ENCODE data around the gene METTL24. TPM values are rescaled to one million over a fixed set of nuclear protein-coding genes. Genes with fewer than 3 reads are reported as not detected.
"Not testable (repeated sequence)": the region's sequence is repeated elsewhere in the genome, so short reads cannot be mapped to it uniquely, and the experiment has no call there.

The METTL24 gene
- total RNA-seq, 1 donor from 2014 or later, result 2.0 TPM

DNA sequence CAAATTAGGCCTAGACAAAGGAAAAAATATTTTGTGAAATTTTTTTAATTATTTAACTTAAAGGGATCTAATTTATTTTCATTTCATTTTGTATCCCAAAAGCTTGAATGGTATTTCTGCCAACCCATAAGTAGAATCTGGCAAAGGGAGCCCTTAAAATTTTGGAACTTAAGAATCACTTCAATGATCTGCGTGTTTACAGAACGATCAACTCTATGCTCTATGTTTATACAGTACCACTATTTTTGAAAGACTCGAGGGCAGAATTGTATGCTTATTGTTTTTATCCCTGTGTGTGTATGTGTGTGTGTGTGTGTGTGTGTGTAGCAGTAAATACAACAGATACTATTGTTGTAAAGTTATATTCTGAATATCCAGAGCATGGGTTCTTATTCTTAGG is 39.2 kb downstream of the METTL24 start:
- FAIRE-seq (no peak), DNase-seq (ENCODE audit: low spot score in 2 of 2) (no peak)

DNA sequence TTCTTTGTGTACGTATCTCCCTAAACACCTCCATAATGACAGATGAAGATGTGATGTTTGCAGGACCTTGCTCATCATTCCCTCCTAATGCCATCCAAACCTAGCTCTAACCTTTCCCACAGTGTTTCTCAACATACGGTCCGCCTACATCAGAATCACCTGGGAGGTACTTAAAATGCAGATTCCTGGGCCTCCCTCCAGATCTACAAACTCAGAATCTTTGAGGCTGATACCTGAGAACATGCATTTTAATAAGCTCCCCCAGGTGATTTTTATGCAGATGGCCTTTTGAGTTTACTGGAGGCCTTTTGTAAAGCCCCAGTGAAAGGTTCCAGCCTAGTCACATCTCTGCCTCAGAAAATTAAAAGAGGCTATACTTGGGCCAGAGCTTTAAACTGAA is 40.5 kb downstream of the METTL24 start:
- DNase-seq (ENCODE audit: low spot score in 2 of 2), result no peak
- FAIRE-seq, result no peak

DNA sequence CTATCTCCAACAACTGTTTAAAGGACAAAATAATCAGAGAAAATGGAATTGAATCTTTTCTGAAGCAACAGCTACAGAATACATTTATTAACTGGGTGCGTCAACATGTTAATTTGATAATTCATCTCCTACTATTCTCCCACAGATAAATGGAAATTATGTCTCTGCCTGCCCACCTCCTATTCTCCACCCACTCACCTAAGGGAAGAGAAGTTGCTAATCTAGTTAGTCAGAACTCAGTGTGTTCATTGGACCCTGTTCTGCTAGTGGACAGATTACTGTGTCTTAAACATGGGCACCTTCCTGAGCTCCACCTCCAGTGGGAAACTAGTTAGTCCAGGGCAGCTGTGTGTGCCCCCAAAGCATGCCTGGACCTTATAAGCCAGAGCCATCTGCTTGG is 41.0 kb downstream of the METTL24 start:
- DNase-seq (ENCODE audit: low spot score in 2 of 2) (no peak), FAIRE-seq (no peak)

DNA sequence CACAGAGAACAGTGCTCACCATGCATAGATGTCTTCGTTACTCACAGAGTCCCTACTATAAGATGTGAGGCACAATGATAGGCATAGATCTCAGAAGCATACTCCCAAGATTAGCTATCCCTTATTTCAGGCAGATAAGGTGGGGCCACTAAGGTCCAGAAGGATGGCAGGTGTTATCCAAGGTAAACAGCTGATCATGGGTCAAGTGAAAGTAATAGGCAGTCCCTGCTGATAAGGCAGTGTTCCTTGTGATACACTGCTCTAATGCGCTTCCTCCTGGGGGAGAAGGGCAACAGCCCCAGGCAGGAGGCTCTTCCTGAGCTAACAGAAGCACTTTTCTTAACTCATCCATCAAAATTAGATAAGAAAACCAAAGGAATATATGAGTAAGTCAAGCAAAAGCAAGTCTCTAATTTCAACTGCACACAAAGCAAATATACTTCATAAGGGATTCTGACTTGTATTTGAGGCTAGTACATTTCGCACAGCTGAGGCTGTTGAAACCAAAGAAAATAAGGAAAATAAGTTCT is 42.2 kb downstream of the METTL24 start:
- FAIRE-seq (no peak), DNase-seq (ENCODE audit: low spot score in 2 of 2) (no peak)

DNA sequence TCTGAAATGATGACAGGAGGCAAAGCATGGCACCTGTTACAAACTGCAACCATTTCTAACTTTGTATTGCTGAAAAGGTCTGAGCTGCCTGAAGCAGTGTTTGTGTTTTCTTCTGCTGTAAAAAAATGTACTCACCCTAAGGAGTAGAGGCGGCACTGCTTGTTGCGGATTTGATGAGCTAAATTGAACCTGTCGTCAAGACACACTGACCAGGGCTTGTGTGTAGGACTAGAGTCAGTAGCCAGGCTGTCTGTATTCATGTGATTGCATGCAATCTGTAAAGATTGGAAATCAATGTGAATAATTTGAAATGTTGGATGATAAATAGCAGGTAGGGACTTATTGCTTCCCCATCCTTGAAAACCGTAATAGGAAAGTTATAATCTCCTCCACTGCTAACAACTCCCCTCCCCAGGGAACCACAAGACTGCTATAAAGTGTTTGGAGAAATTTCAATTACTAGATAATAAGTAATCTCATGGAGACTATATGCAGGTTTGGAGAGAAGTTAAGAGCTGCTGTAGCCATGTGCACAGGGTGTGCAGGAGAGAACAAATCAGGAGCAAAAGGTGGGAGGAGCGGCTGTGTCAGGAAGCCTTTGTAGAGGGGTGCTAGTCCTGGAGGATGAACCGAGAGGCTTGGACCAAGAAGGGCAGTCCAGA is 42.8 kb downstream of the METTL24 start:
- DNase-seq (ENCODE audit: low spot score in 2 of 2) (no peak), FAIRE-seq (no peak)

DNA sequence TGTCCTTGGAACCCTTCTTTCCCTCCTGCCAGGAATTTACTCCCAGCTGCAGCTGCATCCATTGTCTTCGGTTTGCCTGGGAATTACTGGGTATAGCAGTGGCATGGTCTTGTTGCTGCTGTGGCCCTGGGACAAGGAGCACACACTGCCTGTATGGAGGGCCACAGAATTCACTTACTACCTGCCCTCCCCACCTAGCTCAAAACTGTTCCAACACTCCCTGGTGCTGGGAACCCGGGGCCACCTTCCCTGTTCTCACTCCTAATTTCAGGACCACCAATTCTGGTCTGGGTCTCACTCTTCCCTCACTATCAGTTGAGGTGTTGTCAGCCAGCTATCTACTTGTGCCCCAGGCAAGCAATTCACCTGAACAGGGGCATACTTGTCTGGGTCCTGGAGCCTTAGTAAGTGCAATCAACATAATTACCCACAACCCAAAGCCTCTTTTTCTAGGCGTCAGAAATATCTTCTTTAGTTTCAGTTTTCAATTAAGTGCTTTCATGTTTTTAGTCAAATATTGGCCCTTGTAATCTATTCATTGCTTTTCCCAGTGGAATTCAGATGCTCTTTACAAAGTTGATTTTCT is 47.2 kb downstream of the METTL24 start:
- DNase-seq (ENCODE audit: low spot score in 2 of 2) (no peak), FAIRE-seq (no peak)

DNA sequence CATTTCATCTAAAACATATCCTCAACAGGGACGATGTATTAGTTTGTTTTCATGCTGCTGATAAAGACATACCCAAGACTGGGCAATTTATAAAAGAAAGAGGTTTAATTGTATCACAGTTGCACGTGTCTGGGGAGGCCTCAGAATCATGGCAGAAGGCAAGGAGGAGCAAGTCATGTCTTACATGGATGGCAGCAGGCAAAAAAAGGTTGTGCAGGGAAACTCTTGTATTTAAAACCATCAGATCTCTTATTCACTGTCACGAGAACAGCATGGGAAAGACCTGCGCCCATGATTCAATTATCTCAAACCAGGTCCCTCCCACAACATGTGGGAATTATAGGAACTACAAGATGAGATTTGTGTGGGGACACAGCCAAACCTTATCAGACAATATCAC is 48.7 kb downstream of the METTL24 start:
- not testable (repeated sequence) for DNase-seq (ENCODE audit: low spot score in 2 of 2); FAIRE-seq

DNA sequence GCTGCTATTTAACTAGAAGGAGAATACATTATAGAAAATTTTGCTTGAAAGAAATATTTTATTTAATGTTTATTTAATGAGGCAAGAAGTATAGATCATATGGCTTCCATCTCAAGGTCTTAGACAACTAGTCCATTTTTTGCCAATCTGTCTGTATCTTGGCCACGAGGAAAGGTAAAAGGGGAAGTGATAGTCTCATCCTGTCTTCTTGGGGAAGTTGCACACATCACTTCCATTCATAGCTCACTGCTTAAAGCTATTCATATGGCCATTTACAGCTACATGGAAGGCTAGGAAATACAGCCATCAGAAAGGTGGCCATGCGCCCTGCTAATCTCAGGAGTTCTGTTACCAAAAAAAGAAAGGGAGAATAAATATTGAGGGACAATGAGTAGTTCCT is 50.8 kb downstream of the METTL24 start:
- FAIRE-seq (no peak), DNase-seq (ENCODE audit: low spot score in 2 of 2) (no peak)

DNA sequence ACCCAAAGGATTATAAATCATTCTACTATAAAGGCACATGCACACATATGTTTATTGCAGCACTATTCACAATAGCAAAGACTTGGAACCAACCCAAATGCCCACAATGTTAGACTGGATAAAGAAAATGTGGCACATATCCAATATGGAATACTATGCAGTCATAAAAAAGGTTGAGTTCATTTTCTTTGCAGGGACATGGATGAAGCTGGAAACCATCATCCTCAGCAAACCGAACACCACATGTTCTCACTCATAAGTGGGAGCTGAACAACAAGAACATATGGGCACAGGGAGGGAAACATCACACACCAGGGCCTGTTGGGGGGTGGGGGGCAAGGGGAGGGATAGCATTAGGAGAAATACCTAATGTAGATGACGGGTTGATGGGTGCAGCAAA is 52.3 kb downstream of the METTL24 start:
- not testable (repeated sequence) for FAIRE-seq; DNase-seq (ENCODE audit: low spot score in 2 of 2)

DNA sequence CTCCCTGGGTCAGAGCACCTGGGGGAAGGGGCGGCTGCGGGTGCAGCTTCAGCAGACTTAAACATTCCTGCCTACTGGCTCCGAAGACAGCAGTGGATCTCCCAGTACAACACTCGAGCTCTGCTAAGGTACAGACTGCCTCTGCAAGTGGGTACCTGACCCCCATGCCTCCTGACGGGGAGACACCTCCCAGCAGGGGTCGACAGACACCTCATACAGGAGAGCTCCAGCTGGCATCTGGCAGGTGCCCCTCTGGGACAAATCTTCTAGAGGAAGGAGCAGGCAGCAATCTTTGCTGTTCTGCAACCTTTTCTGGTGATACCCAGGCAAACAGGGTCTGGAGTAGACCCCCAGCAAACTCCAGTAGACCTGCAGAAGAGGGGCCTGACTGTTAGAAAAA is 54.5 kb downstream of the METTL24 start:
- not testable (repeated sequence) for DNase-seq (ENCODE audit: low spot score in 2 of 2); FAIRE-seq

DNA sequence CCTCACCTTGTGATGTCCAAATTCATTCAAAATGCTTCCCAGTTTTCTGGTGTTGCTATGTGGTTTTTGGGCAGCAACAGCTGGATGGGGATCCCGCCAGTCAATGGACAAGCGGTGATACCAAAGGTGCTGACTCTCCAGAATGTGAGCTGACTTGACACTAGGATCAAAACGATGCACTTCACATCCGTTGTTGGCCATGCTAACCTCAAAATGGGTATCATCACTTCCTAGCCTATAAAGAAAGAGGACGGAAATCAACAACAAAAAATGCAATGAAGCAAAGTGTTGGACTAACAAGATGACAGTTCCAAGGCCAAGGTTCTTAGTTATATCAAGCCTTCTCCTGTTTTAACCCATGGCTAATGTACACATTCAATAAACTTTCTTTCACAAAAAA is 59.2 kb downstream of the METTL24 start:
- no peak for DNase-seq (ENCODE audit: low spot score in 2 of 2)
- FAIRE-seq, result no peak

DNA sequence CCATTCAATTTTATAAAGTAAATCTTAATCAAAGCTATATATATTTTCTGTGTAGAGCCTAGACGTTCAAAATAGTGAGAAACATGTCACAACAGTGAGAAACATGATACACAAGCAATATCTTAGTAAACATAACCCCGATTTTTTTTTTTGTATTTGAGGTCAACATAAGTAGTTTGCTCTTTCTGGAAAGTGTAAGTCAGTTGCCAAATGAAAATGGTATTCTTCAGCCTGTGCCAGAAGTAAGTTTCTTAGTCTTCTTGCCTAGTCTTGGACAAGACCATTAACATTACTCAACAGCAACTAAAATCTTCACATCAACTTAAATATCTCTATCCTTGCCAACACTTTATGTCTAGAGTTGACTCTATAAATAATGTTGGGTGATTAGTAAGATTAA is 59.7 kb downstream of the METTL24 start:
- DNase-seq (ENCODE audit: low spot score in 2 of 2) (no peak), FAIRE-seq (no peak)

DNA sequence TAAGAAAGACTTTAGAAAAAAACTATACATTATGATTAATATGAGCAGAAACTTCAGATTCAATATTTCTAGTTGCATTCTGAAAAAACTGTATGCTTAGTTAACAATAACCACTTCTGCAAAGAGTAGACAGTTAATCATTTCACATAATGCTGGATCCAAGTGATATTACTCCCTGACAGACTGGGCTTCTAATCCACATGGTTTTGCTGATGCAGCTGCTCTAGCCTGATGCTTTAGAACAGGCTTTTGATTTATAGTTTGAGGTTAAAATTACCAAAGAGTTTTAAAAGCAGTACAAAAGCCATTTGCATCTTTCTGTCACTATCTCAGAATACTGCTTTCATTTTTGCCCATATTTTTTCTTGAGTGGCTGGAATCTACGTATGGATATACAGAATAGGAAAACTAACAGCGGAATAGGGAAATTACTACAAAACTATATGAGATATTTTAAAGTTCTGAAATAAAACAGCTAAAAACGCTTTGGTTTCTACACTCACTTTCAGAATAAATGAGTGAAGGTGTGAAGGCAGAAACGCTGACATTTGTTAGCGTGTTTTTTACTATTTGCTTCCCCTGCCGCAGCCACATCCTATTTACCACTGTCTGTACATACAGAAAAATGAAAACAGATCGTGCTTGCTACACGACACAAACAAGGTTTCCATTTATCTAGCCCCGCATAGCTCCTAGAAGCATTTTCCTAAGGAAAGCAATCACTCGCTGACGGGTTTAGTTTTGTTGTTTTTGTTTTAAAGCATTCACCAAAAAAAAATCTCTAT is 61.7 kb downstream of the METTL24 start:
- DNase-seq (ENCODE audit: low spot score in 2 of 2) (no peak), FAIRE-seq (no peak)

DNA sequence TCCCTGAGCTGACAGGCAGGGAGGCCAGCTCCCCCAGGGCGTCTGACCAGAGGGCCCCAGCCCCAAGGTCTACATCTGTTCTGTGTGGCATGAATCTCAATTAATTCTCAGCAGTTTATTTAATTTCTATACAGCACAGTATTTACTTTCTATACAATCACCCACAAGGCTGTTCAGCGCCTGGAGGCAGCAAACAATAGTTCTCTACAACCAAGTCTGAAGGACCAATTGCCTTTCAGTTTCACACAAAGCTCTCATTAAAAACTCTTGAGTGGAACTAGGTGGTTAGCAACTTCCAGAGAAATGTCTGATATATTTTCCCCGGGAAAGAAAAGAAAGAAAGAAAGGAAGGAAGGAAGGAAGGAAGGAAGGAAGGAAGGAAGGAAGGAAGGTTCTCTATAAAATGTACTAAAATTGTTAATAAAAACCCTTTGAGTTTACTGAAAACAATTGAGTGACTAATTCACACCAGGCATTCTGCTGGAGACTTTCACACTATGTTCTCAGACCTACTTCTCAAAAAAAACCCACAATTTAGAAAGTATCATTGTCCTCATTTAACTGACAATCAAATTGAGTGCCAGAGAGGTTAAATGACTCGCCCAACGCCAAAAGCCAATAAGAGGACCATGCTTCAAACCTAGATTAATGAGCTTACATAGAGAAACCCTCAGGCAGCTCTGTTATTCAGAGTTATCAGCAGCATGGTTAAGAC is 62.5 kb downstream of the METTL24 start:
- no peak for DNase-seq (ENCODE audit: low spot score in 2 of 2)
- FAIRE-seq, result no peak

DNA sequence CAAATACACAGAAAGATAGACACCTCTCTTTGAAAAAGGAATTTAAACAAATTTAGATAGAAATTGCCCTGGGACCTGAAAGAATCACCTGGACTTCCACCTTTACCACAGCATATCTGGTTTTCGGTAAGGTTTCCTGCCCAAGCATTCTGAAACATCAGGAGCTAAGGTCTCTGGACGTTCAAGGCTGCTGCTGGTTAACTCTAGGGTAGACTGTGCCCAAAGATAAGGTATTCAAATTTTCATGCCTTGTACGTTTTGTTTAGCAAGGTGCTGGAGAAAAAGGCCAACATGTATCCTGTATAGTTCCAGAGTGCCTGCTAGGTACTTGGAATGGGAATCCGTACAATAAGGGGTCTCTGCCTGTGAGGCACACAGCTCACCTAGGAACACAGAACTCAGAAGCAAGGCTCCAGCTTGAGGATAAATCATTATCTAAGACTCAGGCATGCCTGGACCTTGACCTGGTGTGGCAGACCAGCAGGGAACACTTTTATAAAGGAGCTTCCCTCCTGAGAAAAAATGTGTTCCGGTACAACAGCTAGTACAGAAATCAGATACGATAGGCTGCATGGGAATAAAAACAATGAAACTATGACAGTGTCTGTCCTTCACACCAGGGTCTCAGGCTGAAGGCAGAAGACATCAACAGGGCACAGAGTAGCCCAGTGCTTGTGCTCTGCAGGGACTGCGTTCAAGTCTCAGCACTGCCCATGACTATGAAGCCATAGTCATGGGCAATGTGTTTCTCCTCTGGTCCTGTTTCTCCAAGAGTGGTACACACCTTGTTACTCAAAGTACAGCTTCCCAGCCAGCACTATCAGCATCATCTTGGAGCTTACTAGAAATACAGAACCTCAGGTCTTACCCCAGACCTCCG is 70.4 kb downstream of the METTL24 start:
- FAIRE-seq (no peak), DNase-seq (ENCODE audit: low spot score in 2 of 2) (no peak)

DNA sequence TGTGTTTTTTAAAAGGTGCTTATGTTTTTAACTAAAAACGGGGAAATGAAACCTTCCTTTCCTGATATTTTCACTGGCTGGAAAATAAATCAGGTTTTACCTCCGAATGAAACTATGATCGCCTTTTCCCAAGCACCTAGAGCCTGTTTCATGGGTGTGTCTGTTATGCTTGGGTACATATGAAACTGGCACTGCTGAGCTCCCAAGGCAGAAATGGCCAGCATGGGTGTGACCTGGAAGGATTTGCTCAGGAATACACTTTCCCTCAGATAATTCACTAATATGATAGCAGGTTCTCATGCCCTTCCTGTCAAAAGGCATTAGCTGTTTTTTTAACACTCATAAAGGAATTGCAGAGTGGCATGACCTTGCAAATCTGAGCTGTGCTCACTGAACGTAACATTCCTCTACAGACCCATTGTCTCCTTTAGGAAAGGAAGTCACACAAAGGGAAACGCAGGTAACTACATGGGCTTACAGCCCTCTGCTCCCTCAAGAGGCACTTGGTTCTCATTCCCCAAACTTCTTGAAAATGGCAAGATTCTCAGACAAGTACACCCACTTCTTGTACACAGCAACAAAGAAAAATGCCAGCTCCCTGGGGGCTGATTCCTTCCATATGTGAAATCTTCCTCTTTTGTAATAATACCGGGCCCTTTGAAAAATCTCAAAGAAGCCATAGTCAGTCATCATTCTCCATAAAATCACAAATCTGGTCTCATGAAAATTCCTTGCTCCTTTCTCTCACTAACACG is 72.7 kb downstream of the METTL24 start:
- FAIRE-seq (no peak), DNase-seq (ENCODE audit: low spot score in 2 of 2) (no peak)

DNA sequence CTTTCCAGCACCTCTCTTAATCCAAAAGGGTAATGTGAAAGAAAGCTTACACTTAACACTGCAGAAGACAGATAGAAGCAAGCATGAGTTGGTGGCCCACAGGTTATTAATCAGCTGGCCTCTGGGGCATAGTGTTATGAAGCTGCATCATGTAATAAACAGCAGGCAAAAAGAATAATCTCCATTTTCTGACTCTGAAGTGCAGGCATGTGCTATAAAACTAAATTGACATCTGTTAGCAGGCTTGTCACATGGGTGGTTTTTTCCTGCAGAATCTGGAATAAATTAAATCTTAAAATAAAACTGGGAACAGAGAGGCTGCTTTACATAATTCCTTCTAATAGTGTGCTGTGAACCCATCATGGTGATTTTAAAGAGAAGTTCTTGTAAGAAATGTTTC is 73.3 kb downstream of the METTL24 start:
- FAIRE-seq (no peak), DNase-seq (ENCODE audit: low spot score in 2 of 2) (no peak)

DNA sequence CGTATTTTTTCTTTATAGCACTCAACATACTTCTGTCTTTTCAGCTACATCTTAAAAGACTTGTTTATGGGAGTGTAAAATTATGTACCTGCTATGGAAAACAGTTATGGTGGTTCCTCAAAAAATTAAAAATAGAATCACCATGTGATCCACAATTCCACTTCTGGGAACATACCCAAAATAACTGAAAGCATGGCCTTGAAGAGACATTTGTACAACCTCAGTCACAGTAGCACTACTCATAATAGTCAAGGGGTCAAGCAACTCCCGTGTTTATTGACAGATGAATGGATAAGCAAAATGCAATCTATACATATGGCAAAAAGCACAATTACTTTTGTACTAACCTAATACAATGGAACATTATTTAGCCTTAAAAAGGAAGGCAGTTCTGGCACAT is 74.5 kb downstream of the METTL24 start:
- FAIRE-seq, result no peak
- DNase-seq (ENCODE audit: low spot score in 2 of 2), result no peak

DNA sequence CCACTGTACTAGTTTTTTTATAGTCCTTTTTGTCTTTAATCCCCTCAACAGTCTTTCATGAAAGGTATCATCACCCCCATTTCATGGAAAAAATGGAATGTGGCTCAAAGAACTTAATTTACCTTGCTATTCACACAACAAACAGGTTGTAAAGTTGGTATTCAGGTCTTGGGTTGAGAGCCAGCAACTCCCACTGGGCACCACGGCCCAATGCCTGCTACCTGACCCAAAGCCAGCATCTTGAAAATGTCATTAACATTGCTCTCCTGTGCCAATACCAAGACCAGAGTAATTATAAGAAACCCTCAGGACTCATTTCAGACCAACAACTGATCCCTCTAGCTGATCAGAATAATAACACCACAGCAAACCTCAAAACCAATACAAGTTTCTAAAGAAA is 75.7 kb downstream of the METTL24 start:
- DNase-seq (ENCODE audit: low spot score in 2 of 2) (no peak), FAIRE-seq (no peak)

Data from frontal cortex (tissue), 4 donors.